Activated T-helper 17 cell treated with anti-CD3 and anti-CD28 coated beads, Interleukin-2, amount 50 U/mL, for 72 hours (primary cell): ENCODE results near the gene BCORL1. TPM values are rescaled to one million over a fixed set of nuclear protein-coding genes. Genes with fewer than 3 reads are reported as not detected.

Source experiments
- ATAC-seq: fragments of 150-1000 bp; cut with Tn5 transposase; replicated peaks from 2 replicates; pipeline ENCODE4 v1.10.0; 2021; ENCODE audit warnings: mild to moderate bottlenecking, moderate library complexity
- H3K27ac Mint-ChIP-seq: one replicate; pipeline ENCODE4 v1.8.0; 2022; ENCODE audit warnings: mixed read lengths
- H3K27me3 Mint-ChIP-seq: one replicate; pipeline ENCODE4 v1.8.0; 2022; ENCODE audit warnings: mixed read lengths
- H3K36me3 Mint-ChIP-seq: one replicate; pipeline ENCODE4 v1.8.0; 2022; ENCODE audit warnings: low read depth, mild to moderate bottlenecking, mixed read lengths
- H3K4me1 Mint-ChIP-seq: one replicate; pipeline ENCODE4 v1.8.0; 2022; ENCODE audit warnings: mixed read lengths
- H3K4me3 Mint-ChIP-seq: one replicate; pipeline ENCODE4 v1.8.0; 2022; ENCODE audit warnings: mild to moderate bottlenecking, mixed read lengths
- H3K9me3 Mint-ChIP-seq: one replicate; pipeline ENCODE4 v1.8.0; 2022; ENCODE audit warnings: mixed read lengths
- total RNA-seq, 2 donors: library from RNA; stranded (reverse); gene quantifications; one replicate each; pipeline ENCODE4 v1.2.3, GENCODE V29; 2022

BCORL1 gene
- total RNA-seq, 2 donors from 2014 or later = 8.4 to 11.7 TPM

DNA sequence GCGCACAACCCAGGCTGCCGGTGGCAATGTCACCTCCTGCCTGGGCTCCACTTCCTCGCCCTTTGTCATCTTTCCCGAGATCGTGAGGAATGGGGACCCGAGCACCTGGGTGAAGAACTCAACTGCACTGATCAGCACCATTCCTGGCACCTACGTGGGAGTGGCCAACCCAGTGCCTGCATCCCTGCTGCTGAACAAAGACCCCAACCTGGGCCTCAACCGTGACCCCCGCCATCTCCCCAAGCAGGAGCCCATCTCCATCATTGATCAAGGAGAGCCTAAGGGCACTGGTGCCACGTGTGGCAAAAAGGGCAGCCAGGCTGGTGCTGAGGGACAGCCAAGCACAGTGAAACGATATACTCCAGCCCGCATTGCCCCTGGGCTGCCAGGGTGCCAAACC is 32.3 kb downstream of the BCORL1 start:
- H3K27ac Mint-ChIP-seq = no peak overlapping the region
- ATAC-seq = no peak
- H3K4me1 Mint-ChIP-seq = no peaks in the 10 kb centered on the region
- H3K36me3 Mint-ChIP-seq = peaks cover 47% of the 10 kb centered on the region
- no peaks in the 10 kb centered on the region for H3K9me3 Mint-ChIP-seq
- H3K4me3 Mint-ChIP-seq = no peak overlapping the region
- H3K27me3 Mint-ChIP-seq = no peaks in the 10 kb centered on the region

DNA sequence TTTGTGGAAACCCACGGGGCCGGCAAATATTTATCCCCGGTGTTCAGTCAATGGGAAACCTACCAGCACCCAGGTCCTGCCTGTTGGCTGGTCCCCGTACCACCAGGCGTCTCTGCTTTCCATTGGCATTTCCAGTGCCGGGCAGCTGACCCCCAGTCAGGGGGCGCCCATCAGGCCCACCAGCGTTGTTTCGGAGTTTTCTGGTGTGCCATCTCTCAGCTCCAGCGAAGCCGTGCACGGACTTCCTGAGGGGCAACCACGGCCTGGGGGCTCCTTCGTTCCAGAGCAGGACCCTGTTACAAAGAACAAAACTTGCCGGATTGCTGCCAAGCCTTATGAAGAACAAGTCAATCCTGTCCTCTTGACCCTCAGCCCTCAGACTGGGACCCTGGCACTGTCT is 32.7 kb downstream of the BCORL1 start:
- Mint-ChIP-seq H3K27ac (no peak overlapping the region), H3K36me3 (peaks cover 48% of the 10 kb centered on the region), H3K27me3 (no peaks in the 10 kb centered on the region), H3K4me3 (no peak overlapping the region), H3K9me3 (no peaks in the 10 kb centered on the region), H3K4me1 (no peaks in the 10 kb centered on the region)
- ATAC-seq = no peak

DNA sequence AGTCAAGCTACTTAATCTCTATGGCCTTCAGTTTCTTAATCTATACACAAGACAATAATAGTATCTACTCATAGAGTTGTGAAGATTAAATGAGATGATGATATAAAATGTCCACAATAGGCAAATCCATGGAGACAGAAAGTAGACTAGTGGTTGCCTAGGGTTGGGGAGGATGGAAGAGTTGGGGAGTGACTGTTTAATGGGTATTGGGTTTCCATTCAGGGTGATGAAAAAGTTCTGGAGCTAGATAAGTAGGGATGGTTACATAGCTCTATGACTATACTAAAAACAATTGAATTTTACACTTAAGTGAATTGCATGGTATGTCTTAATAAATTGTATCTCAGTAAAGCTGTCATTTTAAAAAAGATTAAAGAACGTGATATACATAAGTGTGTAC is 35.7 kb downstream of the BCORL1 start:
- no peaks in the 10 kb centered on the region for H3K27me3 Mint-ChIP-seq
- no peak overlapping the region for H3K27ac Mint-ChIP-seq
- H3K4me3 Mint-ChIP-seq = no peak overlapping the region
- no peak for ATAC-seq
- no peaks in the 10 kb centered on the region for H3K4me1 Mint-ChIP-seq
- no peaks in the 10 kb centered on the region for H3K9me3 Mint-ChIP-seq
- H3K36me3 Mint-ChIP-seq = peaks cover 57% of the 10 kb centered on the region

DNA sequence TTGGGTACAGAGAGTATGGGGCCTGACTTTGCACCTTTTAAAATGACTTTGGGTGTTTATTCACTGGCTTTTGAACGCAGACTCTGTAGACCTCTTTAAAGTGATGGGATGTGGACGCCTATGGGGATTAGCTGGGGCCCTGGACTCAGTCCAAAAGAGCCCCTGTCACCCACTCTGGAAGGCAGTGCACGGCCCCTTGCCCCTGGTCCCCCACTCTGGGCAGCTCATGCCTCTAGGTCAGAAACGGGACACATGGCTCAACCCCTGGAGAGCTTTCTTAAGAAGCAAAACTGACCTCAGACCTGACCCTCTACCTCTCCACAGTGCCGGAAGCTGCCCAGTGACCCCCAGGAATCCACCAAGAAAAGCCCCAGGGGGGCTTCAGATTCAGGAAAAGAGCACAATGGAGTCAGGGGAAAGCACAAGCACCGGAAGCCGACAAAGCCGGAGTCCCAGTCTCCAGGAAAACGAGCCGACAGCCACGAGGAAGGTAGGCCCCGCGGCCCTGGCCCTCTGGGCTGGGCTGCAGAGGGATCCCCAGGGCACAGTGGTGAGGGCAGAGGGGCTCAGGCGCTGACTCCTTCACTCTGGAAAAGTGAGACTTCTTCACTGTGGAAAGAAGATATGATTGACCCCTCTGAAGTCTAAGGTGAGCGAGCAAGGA is 38.4 kb downstream of the BCORL1 start:
- no peak overlapping the region for H3K27ac Mint-ChIP-seq
- H3K4me1 Mint-ChIP-seq = peaks cover 5% of the 10 kb centered on the region
- H3K27me3 Mint-ChIP-seq = no peaks in the 10 kb centered on the region
- H3K4me3 Mint-ChIP-seq = no peak overlapping the region
- H3K9me3 Mint-ChIP-seq = no peaks in the 10 kb centered on the region
- H3K36me3 Mint-ChIP-seq = peaks cover 55% of the 10 kb centered on the region
- no peak for ATAC-seq

DNA sequence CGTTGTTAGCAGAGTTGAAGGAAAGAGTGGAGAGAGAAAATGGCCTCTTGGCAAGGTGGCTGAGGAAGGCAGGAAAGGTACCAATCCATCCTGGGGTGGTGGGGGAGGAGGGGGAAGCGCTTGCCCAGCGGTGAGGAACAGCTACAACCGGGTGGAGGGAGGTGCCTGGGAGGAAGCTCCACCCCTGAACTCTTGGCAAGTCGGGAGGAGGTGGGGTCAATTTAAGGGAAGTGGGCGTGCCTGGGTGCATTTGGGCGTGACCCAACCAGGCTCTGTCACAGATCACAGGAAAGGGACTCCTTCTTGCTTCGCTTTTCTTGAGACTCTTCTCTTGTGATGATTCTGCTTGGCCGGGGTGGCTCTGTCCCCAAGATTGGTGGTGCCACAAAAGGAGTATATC is 41.7 kb downstream of the BCORL1 start:
- peaks cover 5% of the 10 kb centered on the region for H3K4me1 Mint-ChIP-seq
- peak; percentile 100 for ATAC-seq
- H3K36me3 Mint-ChIP-seq = peaks cover 44% of the 10 kb centered on the region
- H3K27ac Mint-ChIP-seq = peak overlapping the region; percentile 65
- peak overlapping the region; percentile 57 for H3K4me3 Mint-ChIP-seq
- H3K27me3 Mint-ChIP-seq = no peaks in the 10 kb centered on the region
- no peaks in the 10 kb centered on the region for H3K9me3 Mint-ChIP-seq

DNA sequence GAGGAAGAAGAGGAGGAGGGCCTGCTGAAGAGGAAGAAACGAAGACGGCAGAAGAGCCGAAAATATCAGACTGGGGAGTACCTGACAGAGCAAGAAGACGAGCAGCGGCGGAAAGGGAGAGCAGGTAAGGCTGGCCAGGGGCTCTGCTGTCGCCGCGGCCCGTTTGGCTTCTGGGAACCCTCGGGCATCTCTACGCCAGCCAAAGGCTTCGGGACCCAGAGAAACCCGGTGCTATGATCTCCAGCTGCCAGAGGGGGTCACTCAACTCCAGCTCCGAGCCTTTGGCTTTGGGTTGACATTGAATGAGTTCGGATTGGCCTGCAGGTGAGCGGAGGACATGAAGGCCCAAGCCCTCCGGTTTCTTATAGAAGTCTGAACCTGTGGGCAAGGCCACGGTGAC is 42.8 kb downstream of the BCORL1 start:
- Mint-ChIP-seq H3K4me1 (peaks cover 5% of the 10 kb centered on the region), H3K27me3 (no peaks in the 10 kb centered on the region), H3K36me3 (peaks cover 44% of the 10 kb centered on the region), H3K4me3 (no peak overlapping the region), H3K9me3 (no peaks in the 10 kb centered on the region), H3K27ac (no peak overlapping the region)
- no peak for ATAC-seq

DNA sequence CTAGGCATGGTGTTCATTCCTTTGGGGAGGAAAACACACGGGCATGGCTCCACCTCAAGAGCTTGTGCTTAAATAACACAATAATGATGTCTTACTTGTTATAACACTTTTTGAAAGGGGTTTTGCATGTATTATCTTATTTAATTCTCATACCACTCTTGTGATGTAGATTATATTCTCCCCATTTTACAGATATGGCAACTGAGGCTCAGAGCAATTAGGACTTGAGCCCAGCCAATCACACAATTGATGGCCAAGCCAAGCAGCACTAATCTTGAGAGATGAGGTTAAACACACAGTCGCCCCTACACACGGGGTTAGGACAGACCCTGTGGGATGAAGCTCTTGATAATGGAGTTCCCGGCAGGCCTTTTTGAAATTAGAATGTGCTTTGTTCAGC is 45.1 kb downstream of the BCORL1 start:
- Mint-ChIP-seq H3K27ac (no peak overlapping the region), H3K4me3 (no peak overlapping the region), H3K4me1 (peaks cover 5% of the 10 kb centered on the region), H3K9me3 (no peaks in the 10 kb centered on the region), H3K36me3 (peaks cover 50% of the 10 kb centered on the region), H3K27me3 (no peaks in the 10 kb centered on the region)
- ATAC-seq = no peak

DNA sequence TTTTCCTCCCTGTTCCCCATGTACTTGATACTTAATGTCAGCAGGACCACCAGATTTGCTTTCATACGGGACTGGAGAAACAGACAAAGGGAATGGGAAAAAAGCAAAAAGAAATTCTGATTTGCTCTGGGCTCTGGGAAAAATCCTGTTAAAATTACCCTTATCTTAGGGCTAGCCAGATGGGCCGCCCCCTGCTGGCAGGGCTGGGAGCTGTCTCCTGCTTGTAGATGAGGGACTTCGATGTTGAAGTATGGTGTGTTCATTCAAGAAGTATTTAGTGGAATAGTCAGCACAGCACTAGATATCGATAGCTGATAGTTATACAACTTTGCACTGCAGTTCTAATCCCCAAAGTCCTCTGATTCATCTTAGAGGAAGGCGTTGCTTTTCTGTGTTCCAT is 45.8 kb downstream of the BCORL1 start:
- Mint-ChIP-seq H3K4me1 (peaks cover 5% of the 10 kb centered on the region), H3K27ac (no peak overlapping the region), H3K4me3 (no peak overlapping the region)

DNA sequence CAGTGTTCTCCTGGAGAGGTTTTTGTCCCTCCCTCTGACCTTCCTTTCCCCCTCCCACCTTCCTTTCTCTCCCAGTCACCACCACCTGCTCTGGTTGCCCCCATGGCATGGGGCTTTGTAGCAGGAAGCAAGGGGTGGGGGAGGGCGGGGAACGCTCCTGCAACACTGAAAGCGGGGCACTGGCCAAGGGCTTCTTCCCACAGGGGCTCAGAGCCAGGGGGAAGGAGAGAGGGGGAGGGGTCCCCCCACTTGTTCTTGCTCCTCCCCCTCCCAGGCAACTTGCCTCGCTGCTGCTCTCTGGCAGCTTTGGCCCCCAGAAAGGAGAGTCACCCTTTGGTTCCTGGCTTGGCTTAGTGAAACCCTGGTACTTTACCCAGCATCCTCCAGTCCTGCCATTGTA is 48.4 kb downstream of the BCORL1 start:
- Mint-ChIP-seq H3K27ac (no peak overlapping the region), H3K4me1 (no peaks in the 10 kb centered on the region), H3K4me3 (no peak overlapping the region), H3K9me3 (no peaks in the 10 kb centered on the region), H3K36me3 (peaks cover 56% of the 10 kb centered on the region), H3K27me3 (no peaks in the 10 kb centered on the region)
- no peak for ATAC-seq

More for the DNA sequence above, 45.8 kb downstream of the BCORL1 start:
- H3K27me3 Mint-ChIP-seq = no peaks in the 10 kb centered on the region
- H3K36me3 Mint-ChIP-seq = peaks cover 48% of the 10 kb centered on the region
- H3K9me3 Mint-ChIP-seq = no peaks in the 10 kb centered on the region
- no peak for ATAC-seq

DNA sequence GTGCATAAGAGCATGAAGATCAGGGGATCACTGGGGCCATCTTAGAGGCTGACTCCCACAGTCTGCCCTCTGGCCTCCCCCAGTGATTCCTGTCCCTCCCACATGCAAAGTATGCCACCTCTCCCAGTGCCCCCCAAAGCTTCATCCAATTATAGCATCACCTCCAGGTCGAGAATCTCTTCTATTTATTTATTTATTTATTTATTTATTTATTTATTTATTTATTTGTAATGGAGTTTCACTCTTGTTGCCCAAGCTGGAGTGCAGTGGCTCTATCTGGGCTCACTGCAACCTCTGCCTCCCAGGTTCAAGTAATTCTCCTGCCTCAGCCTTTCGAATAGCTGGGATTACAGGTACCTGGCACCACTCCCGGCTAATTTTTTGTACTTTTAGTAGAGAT is 50.1 kb downstream of the BCORL1 start:
- no peaks in the 10 kb centered on the region for H3K27me3 Mint-ChIP-seq
- no peak overlapping the region for H3K4me3 Mint-ChIP-seq
- no peak for ATAC-seq
- no peaks in the 10 kb centered on the region for H3K9me3 Mint-ChIP-seq
- no peak overlapping the region for H3K27ac Mint-ChIP-seq
- H3K36me3 Mint-ChIP-seq = peaks cover 61% of the 10 kb centered on the region
- no peaks in the 10 kb centered on the region for H3K4me1 Mint-ChIP-seq

DNA sequence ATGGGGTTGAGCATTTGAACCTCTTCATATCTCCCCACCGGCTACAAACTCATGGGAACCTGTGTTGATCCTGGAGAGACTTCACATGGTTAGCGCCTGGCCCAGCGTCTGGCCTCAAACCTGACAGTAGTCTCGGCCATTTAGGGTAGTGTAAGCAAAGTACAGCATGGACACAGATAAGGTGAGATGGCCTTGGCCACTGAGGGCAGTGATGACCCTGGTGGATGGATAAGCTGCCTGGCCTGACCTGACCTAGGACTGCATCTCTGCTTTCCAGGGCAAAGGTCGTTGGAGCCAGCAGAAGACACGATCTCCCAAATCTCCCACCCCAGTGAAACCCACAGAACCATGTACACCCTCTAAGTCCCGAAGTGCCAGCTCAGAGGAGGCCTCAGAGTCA is 51.7 kb downstream of the BCORL1 start:
- no peak for ATAC-seq
- Mint-ChIP-seq H3K27ac (no peak overlapping the region), H3K4me1 (no peaks in the 10 kb centered on the region)

DNA sequence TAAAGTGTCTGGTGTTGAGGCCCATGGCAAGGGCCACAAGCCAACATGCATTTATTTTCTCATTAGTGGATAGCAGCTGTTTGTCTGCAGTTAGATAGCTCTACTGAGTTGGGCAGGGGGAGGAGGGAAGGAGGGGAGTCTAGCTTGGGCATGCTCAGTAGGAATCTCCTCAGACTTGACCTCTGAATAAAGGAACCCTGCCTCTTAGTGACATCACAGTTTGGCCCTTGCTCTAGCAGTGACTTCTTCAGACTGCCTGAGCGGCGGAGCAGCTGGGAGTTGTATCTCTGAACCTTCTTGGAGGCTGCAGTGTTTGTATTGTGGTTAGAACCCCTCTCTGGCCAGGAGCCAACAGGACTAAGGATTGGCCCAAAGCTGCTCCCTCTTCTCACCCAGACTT is 57.4 kb downstream of the BCORL1 start:
- H3K36me3 Mint-ChIP-seq = peaks cover 62% of the 10 kb centered on the region
- no peak overlapping the region for H3K4me3 Mint-ChIP-seq
- no peak overlapping the region for H3K27ac Mint-ChIP-seq
- no peaks in the 10 kb centered on the region for H3K27me3 Mint-ChIP-seq
- ATAC-seq = no peak
- H3K9me3 Mint-ChIP-seq = no peaks in the 10 kb centered on the region
- H3K4me1 Mint-ChIP-seq = no peaks in the 10 kb centered on the region

More for the DNA sequence above, 51.7 kb downstream of the BCORL1 start:
- Mint-ChIP-seq H3K4me3 (no peak overlapping the region), H3K36me3 (peaks cover 64% of the 10 kb centered on the region), H3K27me3 (no peaks in the 10 kb centered on the region), H3K9me3 (no peaks in the 10 kb centered on the region)

DNA sequence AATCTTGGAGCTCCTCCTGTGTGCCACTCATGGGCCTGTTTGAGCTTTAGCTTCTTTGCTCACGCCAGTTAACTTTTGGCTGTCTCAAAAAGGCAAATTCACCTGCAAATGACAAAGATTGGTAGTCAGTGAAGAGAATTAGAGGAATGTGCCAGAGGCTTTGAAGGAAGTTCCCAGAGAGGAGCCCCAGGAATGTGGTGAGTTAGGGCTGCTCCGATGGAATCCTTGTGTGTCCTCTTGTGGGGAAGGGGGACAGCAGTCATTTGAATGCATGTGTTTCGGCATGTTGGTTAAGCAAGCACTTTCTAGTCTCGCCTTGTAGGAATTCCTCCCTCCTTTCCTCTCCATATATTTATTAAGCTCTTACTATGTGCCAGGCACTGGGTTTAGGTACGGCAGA is 65.0 kb downstream of the BCORL1 start:
- H3K4me3 Mint-ChIP-seq = no peak overlapping the region
- H3K36me3 Mint-ChIP-seq = peaks cover 43% of the 10 kb centered on the region
- ATAC-seq = no peak
- no peaks in the 10 kb centered on the region for H3K4me1 Mint-ChIP-seq
- H3K27me3 Mint-ChIP-seq = no peaks in the 10 kb centered on the region
- no peaks in the 10 kb centered on the region for H3K9me3 Mint-ChIP-seq
- H3K27ac Mint-ChIP-seq = no peak overlapping the region

DNA sequence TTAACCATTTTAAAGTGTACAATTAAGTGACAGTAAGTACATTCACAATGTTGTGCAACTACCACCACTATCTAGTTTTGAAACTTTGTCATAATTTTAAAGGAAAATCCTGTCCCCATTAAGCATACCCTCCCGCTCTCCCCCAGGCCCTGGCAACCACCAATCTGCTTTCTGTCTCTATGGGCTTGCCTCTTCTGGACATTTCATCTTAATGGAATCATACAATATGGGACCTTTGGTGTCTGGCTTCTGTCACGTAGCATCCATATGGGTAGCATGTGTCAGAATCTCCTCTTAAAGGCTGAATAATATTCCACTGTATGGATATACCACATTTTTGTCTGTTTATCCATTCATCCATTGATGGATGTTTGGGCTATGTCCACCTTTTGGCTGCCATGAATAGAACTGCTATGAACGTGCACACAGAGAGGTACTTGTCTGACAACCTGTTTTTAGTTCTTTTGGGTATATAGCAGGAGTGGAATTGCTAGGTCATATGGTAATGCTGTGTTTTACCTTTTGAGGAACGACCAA is 66.3 kb downstream of the BCORL1 start:
- Mint-ChIP-seq H3K36me3 (peaks cover 45% of the 10 kb centered on the region), H3K27me3 (no peaks in the 10 kb centered on the region), H3K4me3 (no peak overlapping the region), H3K9me3 (no peaks in the 10 kb centered on the region), H3K27ac (no peak overlapping the region), H3K4me1 (no peaks in the 10 kb centered on the region)
- ATAC-seq = no peak

DNA sequence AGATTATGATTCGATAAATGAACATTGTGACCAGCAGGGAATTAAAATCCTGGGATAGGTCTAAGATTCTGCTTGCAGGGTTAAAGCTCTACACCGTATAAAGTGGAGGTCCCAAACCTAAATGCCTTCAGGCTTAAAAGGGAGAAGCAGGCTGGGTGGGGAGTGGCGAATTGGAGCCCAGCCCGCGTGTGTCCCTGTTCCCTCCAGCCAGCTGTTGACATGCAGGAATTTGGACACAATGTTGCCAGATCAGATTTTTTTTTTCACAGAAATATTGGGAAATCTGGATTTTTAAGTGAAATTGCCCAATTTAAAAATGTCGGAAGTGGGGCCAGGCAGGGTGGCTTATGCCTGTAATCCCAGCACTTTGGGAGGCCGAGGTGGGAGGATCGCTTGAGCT is 67.4 kb downstream of the BCORL1 start:
- H3K9me3 Mint-ChIP-seq = no peaks in the 10 kb centered on the region
- peaks cover 50% of the 10 kb centered on the region for H3K36me3 Mint-ChIP-seq
- ATAC-seq = no peak
- H3K4me3 Mint-ChIP-seq = no peak overlapping the region
- no peaks in the 10 kb centered on the region for H3K27me3 Mint-ChIP-seq
- no peaks in the 10 kb centered on the region for H3K4me1 Mint-ChIP-seq
- no peak overlapping the region for H3K27ac Mint-ChIP-seq
